Measurements from ENCODE around the gene MYO18A. TPM values are rescaled to one million over a fixed set of nuclear protein-coding genes. Genes with fewer than 3 reads are reported as not detected.
"Not testable (repeated sequence)": the region's sequence is repeated elsewhere in the genome, so short reads cannot be mapped to it uniquely, and the experiment has no call there.

MYO18A gene
- total RNA-seq, 1 donor from 2014 or later = 11.6 TPM

DNA sequence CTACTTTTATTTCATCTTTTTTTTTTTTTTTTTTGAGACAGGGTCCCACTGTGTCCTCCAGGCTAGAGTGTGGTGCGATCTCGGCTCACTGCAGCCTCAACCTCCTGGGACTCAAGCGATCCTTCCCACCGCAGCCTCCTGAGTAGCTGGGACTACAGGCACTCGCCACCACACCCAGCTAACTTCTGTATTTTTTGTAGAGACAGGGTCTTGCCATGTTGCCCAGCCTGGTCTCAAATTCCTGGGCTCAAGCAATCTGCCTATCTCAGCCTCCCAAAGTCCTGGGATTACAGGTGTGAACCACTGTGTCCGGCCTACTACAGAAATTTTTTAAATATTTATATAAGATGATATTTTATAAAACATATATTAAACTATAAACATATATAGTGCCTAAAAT lies 4.8 kb downstream of the MYO18A start:
- Histone ChIP-seq H4K20me1 (ENCODE audit: low read depth) (peaks cover 54% of the 10 kb centered on the region), H3K27ac (no peak overlapping the region), H3K4me1 (peaks cover 32% of the 10 kb centered on the region), H3K9ac (no peak overlapping the region), H2AFZ (replicated peaks) (no peak overlapping the region), H3K4me2 (no peak overlapping the region), H3K4me3 (no peak overlapping the region), H3K79me2 (ENCODE audit: low read depth) (peaks cover 41% of the 10 kb centered on the region), H3K27me3 (peaks cover 16% of the 10 kb centered on the region), H3K36me3 (no peaks in the 10 kb centered on the region), H3F3A (ENCODE audit: low read depth) (peaks cover 40% of the 10 kb centered on the region), H3K9me3 (ENCODE audit: low read depth) (no peaks in the 10 kb centered on the region)
- peaks cover 34% of the 10 kb centered on the region for H3K4me1 Mint-ChIP-seq
- H3K9me3 Mint-ChIP-seq = no peaks in the 10 kb centered on the region
- no peak overlapping the region for H3K4me3 Mint-ChIP-seq
- peaks cover 7% of the 10 kb centered on the region for H3K27me3 Mint-ChIP-seq (ENCODE audit: insufficient read depth, low read depth)
- no peak overlapping the region for H3K27ac Mint-ChIP-seq
- TF ChIP-seq, protein P1, sequence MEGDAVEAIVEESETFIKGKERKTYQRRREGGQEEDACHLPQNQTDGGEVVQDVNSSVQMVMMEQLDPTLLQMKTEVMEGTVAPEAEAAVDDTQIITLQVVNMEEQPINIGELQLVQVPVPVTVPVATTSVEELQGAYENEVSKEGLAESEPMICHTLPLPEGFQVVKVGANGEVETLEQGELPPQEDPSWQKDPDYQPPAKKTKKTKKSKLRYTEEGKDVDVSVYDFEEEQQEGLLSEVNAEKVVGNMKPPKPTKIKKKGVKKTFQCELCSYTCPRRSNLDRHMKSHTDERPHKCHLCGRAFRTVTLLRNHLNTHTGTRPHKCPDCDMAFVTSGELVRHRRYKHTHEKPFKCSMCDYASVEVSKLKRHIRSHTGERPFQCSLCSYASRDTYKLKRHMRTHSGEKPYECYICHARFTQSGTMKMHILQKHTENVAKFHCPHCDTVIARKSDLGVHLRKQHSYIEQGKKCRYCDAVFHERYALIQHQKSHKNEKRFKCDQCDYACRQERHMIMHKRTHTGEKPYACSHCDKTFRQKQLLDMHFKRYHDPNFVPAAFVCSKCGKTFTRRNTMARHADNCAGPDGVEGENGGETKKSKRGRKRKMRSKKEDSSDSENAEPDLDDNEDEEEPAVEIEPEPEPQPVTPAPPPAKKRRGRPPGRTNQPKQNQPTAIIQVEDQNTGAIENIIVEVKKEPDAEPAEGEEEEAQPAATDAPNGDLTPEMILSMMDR (IDR thresholded peaks at IDR 0.05) = no peak
- TF ChIP-seq EZH2phosphoT487 (IDR thresholded peaks at IDR 0.05) = no peak
- no peak for TF ChIP-seq EZH2 (IDR thresholded peaks at IDR 0.05)
- peaks cover 4% of the 10 kb centered on the region for H3K36me3 Mint-ChIP-seq
- DNase-seq (ENCODE audit: low spot score) = no peak

DNA sequence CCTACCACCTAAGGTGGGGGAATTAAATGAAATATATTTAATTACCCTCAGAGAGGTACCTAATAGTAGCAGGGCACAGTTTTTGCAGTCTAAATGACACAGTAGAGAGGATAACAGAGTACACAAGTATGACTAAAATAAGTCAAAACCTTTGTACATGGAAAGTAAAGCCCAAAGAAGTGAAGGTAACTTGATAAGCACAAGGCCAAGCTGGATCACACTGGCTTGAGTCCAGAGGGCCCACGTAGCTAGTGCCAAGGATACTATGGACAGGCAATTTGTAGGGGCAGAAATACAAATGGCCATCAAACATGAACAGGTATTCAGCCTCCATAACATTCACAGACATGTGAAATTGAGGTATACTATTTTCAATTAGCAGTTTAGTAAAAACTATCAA lies 7.6 kb downstream of the MYO18A start:
- Histone ChIP-seq H3K27me3 (peaks cover 16% of the 10 kb centered on the region), H3K4me1 (peaks cover 24% of the 10 kb centered on the region), H3K4me2 (no peak overlapping the region), H3K27ac (no peak overlapping the region), H3K9ac (no peak overlapping the region), H2AFZ (replicated peaks) (no peak overlapping the region), H3K4me3 (no peak overlapping the region), H3K79me2 (ENCODE audit: low read depth) (peaks cover 44% of the 10 kb centered on the region), H4K20me1 (ENCODE audit: low read depth) (peaks cover 50% of the 10 kb centered on the region), H3K9me3 (ENCODE audit: low read depth) (no peaks in the 10 kb centered on the region), H3K36me3 (no peaks in the 10 kb centered on the region), H3F3A (ENCODE audit: low read depth) (peaks cover 17% of the 10 kb centered on the region)
- Mint-ChIP-seq H3K36me3 (peaks cover 8% of the 10 kb centered on the region), H3K27me3 (ENCODE audit: insufficient read depth, low read depth) (peaks cover 4% of the 10 kb centered on the region), H3K27ac (no peak overlapping the region), H3K4me1 (peaks cover 21% of the 10 kb centered on the region), H3K9me3 (no peaks in the 10 kb centered on the region), H3K4me3 (no peak overlapping the region)
- no peak for DNase-seq (ENCODE audit: low spot score)
- no peak for TF ChIP-seq EZH2phosphoT487 (IDR thresholded peaks at IDR 0.05)
- no peak for TF ChIP-seq EZH2 (IDR thresholded peaks at IDR 0.05)

DNA sequence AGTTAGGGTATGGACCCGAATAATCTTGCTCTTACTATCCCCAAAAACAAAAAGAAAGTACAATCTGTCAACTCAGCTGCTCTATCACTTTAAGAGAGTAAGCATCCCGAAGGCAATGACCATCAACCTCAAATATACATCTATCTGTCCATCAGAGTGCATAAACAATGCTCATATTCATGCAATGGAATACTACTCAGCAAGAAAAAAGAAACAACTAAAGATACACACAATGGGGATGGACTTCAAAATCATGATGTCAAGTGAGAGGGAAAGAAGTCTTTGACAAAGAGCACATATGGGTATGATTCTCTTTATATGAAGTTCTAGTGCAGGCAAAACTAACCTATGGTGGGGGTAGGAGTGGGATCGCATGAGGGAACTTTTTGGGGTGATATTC lies 9.5 kb downstream of the MYO18A start:
- no peak overlapping the region for H3K27ac ChIP-seq
- no peak overlapping the region for H3K4me2 ChIP-seq
- H3K27ac Mint-ChIP-seq = no peak overlapping the region
- H3K27me3 Mint-ChIP-seq (ENCODE audit: insufficient read depth, low read depth) = no peaks in the 10 kb centered on the region
- peaks cover under 1% of the 10 kb centered on the region for H3K27me3 ChIP-seq
- H3K4me3 ChIP-seq = no peak overlapping the region
- no peak overlapping the region for H2AFZ ChIP-seq (replicated peaks)
- no peaks in the 10 kb centered on the region for H3K9me3 ChIP-seq (ENCODE audit: low read depth)
- no peak overlapping the region for H3K4me3 Mint-ChIP-seq
- TF ChIP-seq EZH2phosphoT487 (IDR thresholded peaks at IDR 0.05) (no peak), EZH2 (IDR thresholded peaks at IDR 0.05) (no peak)
- TF ChIP-seq, protein P1 (IDR thresholded peaks at IDR 0.05) = no peak
- H3K36me3 ChIP-seq = no peaks in the 10 kb centered on the region
- peaks cover 11% of the 10 kb centered on the region for H3K36me3 Mint-ChIP-seq
- peaks cover 37% of the 10 kb centered on the region for H4K20me1 ChIP-seq (ENCODE audit: low read depth)
- H3K4me1 Mint-ChIP-seq = peaks cover 10% of the 10 kb centered on the region
- H3K79me2 ChIP-seq (ENCODE audit: low read depth) = peaks cover 31% of the 10 kb centered on the region
- H3K4me1 ChIP-seq = peaks cover 10% of the 10 kb centered on the region
- no peaks in the 10 kb centered on the region for H3K9me3 Mint-ChIP-seq
- H3K9ac ChIP-seq = no peak overlapping the region
- no peaks in the 10 kb centered on the region for H3F3A ChIP-seq (ENCODE audit: low read depth)
- no peak for DNase-seq (ENCODE audit: low spot score)

DNA sequence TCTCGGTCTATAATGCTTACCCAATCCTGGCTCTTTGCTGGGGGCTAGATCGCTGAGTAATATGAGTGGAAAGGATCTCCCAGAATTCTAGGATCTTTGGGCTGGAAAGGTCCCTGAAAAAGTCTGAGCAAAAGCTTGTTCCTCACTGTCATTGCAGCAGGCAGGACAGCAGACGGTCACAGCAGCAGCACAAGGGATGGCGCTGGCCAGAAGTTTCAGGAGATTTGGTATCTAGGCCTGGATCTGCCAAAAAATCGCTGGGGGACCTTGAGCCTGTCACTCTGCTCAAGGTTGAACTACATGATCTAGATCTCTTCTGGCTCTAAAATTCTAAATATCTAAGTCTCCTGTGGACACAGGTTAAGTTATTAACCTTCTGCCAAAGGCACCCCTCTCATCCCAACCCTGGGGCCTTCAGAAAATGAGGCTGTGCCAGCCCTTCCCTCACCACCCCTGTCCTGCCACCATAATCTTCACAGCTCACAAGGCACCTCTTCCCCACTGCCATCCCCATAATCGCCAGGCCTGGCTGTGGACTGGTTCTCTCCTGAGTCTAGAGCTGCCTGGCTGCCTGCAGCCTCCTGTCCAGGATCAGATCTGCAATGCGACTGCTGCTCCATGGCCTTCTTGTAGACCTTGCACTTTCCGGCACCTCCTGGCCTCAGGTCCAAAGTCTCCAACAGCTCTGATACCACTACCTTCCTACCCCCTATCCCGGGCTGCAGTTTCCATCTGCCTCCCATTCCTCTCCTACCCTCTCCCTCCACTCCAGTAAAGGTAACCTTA lies 10.2 kb downstream of the MYO18A start:
- Mint-ChIP-seq H3K36me3 (peaks cover 12% of the 10 kb centered on the region), H3K27ac (no peak overlapping the region), H3K27me3 (ENCODE audit: insufficient read depth, low read depth) (no peaks in the 10 kb centered on the region), H3K4me1 (peaks cover 10% of the 10 kb centered on the region), H3K4me3 (no peak overlapping the region), H3K9me3 (no peaks in the 10 kb centered on the region)
- Histone ChIP-seq H3K9me3 (ENCODE audit: low read depth) (no peaks in the 10 kb centered on the region), H3K36me3 (no peaks in the 10 kb centered on the region), H3K4me3 (no peak overlapping the region), H3K79me2 (ENCODE audit: low read depth) (peaks cover 25% of the 10 kb centered on the region), H4K20me1 (ENCODE audit: low read depth) (peaks cover 32% of the 10 kb centered on the region), H3K27me3 (no peaks in the 10 kb centered on the region), H2AFZ (replicated peaks) (no peak overlapping the region), H3K4me2 (no peak overlapping the region), H3K4me1 (peaks cover 10% of the 10 kb centered on the region), H3K9ac (no peak overlapping the region), H3F3A (ENCODE audit: low read depth) (no peaks in the 10 kb centered on the region), H3K27ac (no peak overlapping the region)
- DNase-seq (ENCODE audit: low spot score) = no peak
- TF ChIP-seq EZH2 (IDR thresholded peaks at IDR 0.05) (no peak), EZH2phosphoT487 (IDR thresholded peaks at IDR 0.05) (no peak)
- TF ChIP-seq, protein P1 (IDR thresholded peaks at IDR 0.05) = no peak

DNA sequence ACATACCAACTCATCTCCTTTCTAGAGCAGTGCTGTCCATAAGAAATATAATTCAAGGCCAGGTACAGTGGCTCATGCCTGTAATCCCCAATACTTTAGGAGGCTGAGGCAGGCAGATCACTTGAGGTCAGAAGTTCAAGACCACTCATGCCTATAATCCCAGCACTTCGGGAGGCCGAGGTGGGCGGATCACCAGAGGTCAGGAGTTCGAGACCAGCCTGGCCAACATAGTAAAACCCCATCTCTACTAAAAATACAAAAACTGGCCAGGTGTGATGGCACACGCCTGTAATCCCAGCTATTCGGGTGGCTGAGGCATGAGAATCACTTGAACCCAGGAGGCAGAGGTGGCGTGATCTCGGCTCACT lies 11.5 kb downstream of the MYO18A start:
- H3K27me3 Mint-ChIP-seq (ENCODE audit: insufficient read depth, low read depth); H3K27ac ChIP-seq; H3K36me3 ChIP-seq; H3K4me2 ChIP-seq; H3K9me3 Mint-ChIP-seq; H3K9me3 ChIP-seq (ENCODE audit: low read depth); H3K27ac Mint-ChIP-seq; H3K9ac ChIP-seq; H3K27me3 ChIP-seq; H3K4me3 Mint-ChIP-seq; H3K4me1 ChIP-seq; H3K4me3 ChIP-seq; DNase-seq (ENCODE audit: low spot score); H2AFZ ChIP-seq (replicated peaks); H3F3A ChIP-seq (ENCODE audit: low read depth): not testable (repeated sequence)
- Mint-ChIP-seq H3K4me1 (peaks cover 12% of the 10 kb centered on the region), H3K36me3 (peaks cover 16% of the 10 kb centered on the region)
- Histone ChIP-seq H3K79me2 (ENCODE audit: low read depth) (peaks cover 14% of the 10 kb centered on the region), H4K20me1 (ENCODE audit: low read depth) (peaks cover 32% of the 10 kb centered on the region)
